B cell (primary cell): ENCODE results near the gene ZNF311. TPM values are rescaled to one million over a fixed set of nuclear protein-coding genes. Genes with fewer than 3 reads are reported as not detected.

Source experiments
- ATAC-seq: fragments of 200-7000 bp; cut with Tn5 transposase; one replicate; pipeline ENCODE4 v1.10.0; 2021; ENCODE audit warnings: low read depth, mild to moderate bottlenecking, moderate number of reproducible peaks, moderate library complexity
- CTCF ChIA-PET: fragments of 350-600 bp; sonication (Branson Sonifier 250); formaldehyde crosslinking; loops from one replicate; lab custom pipeline; 2021; ENCODE audit warnings: antibody characterized with exemption, inconsistent platforms; lab: Charles Lee
- POLR2A ChIA-PET: fragments of 350-600 bp; sonication (Branson Sonifier 250); formaldehyde crosslinking; loops from one replicate; lab custom pipeline; 2021; ENCODE audit warnings: antibody characterized with exemption; lab: Charles Lee
- DNase-seq: peaks from one replicate; pipeline ENCODE4 v3.0.0; 2013
- H2AFZ ChIP-seq: 2 replicates; pipeline ENCODE4 v1.6.1; 2012; ENCODE audit warnings: mild to moderate bottlenecking, low read depth, low read length; ENCODE audit not compliant: insufficient read depth, poor library complexity, severe bottlenecking
- H3K27ac ChIP-seq, 2 donors: 1 replicate in 1 of 2; 2 replicates in 1 of 2; pipeline ENCODE4 v1.5.1; 2012 to 2013; ENCODE audit warnings: low read length in 2 of 2, mild to moderate bottlenecking in 2 of 2, moderate library complexity in 1 of 2
- H3K27me3 ChIP-seq, 4 experiments: fragments of 200-600 bp in 1 of 4; sonication (generic) in 1 of 4; replicated peaks in 1 of 4; 1 replicate in 2 of 4; 2 replicates in 2 of 4; pipeline versions ENCODE4 v1.6.1 to v1.7.0; 2013 to 2016; ENCODE audit warnings: low read length in 3 of 4, mild to moderate bottlenecking in 2 of 4, mixed read lengths in 1 of 4, moderate library complexity in 1 of 4; ENCODE audit not compliant: insufficient read depth in 4 of 4, control insufficient read depth in 3 of 4; ENCODE audit errors: control extremely low read depth in 1 of 4
- H3K36me3 ChIP-seq, 2 experiments: replicated peaks in 1 of 2; 1 replicate in 1 of 2; 2 replicates in 1 of 2; pipeline versions ENCODE4 v1.6.1 to v1.7.1; 2013; ENCODE audit warnings: low read length in 1 of 2; ENCODE audit not compliant: insufficient read depth in 2 of 2, control insufficient read depth in 1 of 2; ENCODE audit errors: control extremely low read depth in 1 of 2, extremely low read depth in 1 of 2
- H3K4me1 ChIP-seq, 2 donors: fragments of 200-600 bp in 1 of 2; sonication (generic) in 1 of 2; 1 replicate in 1 of 2; 2 replicates in 1 of 2; pipeline versions ENCODE4 v1.5.1 to v1.6.1; 2013 to 2017; ENCODE audit warnings: low read length in 2 of 2; ENCODE audit not compliant: control insufficient read depth in 2 of 2, insufficient read depth in 2 of 2
- H3K4me2 ChIP-seq: replicated peaks from 2 replicates; pipeline ENCODE3; 2012; ENCODE audit warnings: mild to moderate bottlenecking, low read depth, low read length; ENCODE audit not compliant: poor library complexity, severe bottlenecking
- H3K4me3 ChIP-seq, 5 experiments: fragments of 200-600 bp in 1 of 5; sonication (generic) in 1 of 5; 1 replicate in 3 of 5; 2 replicates in 2 of 5; pipeline versions ENCODE4 v1.5.1 to v1.7.0; 2011 to 2016; ENCODE audit warnings: low read length in 4 of 5, mild to moderate bottlenecking in 4 of 5, low read depth in 2 of 5, control low read depth in 1 of 5, moderate library complexity in 1 of 5; ENCODE audit not compliant: insufficient read depth in 1 of 5; ENCODE audit errors: control extremely low read depth in 1 of 5, extremely low read depth in 1 of 5
- H3K79me2 ChIP-seq: fragments of 200-600 bp; sonication (generic); one replicate; pipeline ENCODE4 v1.6.0; 2016; ENCODE audit warnings: low read length; ENCODE audit not compliant: control insufficient read depth, insufficient read depth
- H3K9ac ChIP-seq: fragments of 200-600 bp; sonication (generic); 2 replicates; pipeline ENCODE4 v1.6.1; 2017; ENCODE audit warnings: mild to moderate bottlenecking, low read length, moderate library complexity
- H3K9me3 ChIP-seq, 3 donors: one replicate each; pipeline versions ENCODE4 v1.6.1 to v1.7.1; 2013; ENCODE audit warnings: low read length in 2 of 3; ENCODE audit not compliant: control insufficient read depth in 2 of 3, insufficient read depth in 1 of 3; ENCODE audit errors: control extremely low read depth in 1 of 3
- H4K20me1 ChIP-seq: 2 replicates; pipeline ENCODE4 v1.6.0; 2012; ENCODE audit warnings: mild to moderate bottlenecking, low read length; ENCODE audit not compliant: insufficient read depth, control insufficient read depth, poor library complexity, severe bottlenecking
- H3K27ac Mint-ChIP-seq: one replicate; pipeline ENCODE4 v1.8.0; 2021; ENCODE audit warnings: mixed read lengths
- H3K27me3 Mint-ChIP-seq: one replicate; pipeline ENCODE4 v1.8.0; 2021; ENCODE audit warnings: mixed read lengths
- H3K4me1 Mint-ChIP-seq: one replicate; pipeline ENCODE4 v1.8.0; 2021; ENCODE audit warnings: mixed read lengths
- H3K4me3 Mint-ChIP-seq: one replicate; pipeline ENCODE4 v1.8.0; 2021; ENCODE audit warnings: mixed read lengths
- H3K9me3 Mint-ChIP-seq: one replicate; pipeline ENCODE4 v1.8.0; 2022; ENCODE audit warnings: mixed read lengths; ENCODE audit not compliant: insufficient read depth
- EZH2 ChIP-seq: IDR thresholded peaks from 2 replicates; pipeline ENCODE4 v1.6.1; 2012; ENCODE audit warnings: borderline replicate concordance, low read depth, mild to moderate bottlenecking, moderate library complexity, low read length; ENCODE audit not compliant: insufficient read depth, poor library complexity, severe bottlenecking
- WGBS: methylation state at CpG from one replicate; pipeline ENCODE4 v1.1.5; 2013; ENCODE audit warnings: missing lambda C conversion rate; ENCODE audit not compliant: insufficient coverage; 5-methylcytosine and 5-hydroxymethylcytosine counted together
- intact Hi-C: fragments of 100-400 bp; cut with micrococcal nuclease; formaldehyde crosslinking; loops from one replicate; pipeline ENCODE4 v1.10.0; 2022
- polyA plus RNA-seq: library from polyadenylated mRNA; depleted of rRNA; stranded (reverse); fragments of >200 nt; gene quantifications from 2 replicates; pipeline ENCODE4 v1.2.3, GENCODE V29; 2012
- total RNA-seq, 2 donors: library from RNA; stranded (reverse); fragments of 120-200 nt in 1 of 2; gene quantifications; 1 replicate in 1 of 2; 2 replicates in 1 of 2; pipeline versions ENCODE4 v1.2.3 to v1.2.4, GENCODE V29; 2013 to 2022
- TF ChIP-seq, protein P1 (sequence below): fragments of 200-600 bp; IDR thresholded peaks from one replicate; pipeline ENCODE4 v1.8.0; 2022; ENCODE audit warnings: antibody characterized with exemption, mild to moderate bottlenecking

Gene ZNF311
- total and polyA plus RNA-seq, 2 donors (not counting 1 experiment from before 2014, with no cell fraction given): 0.17 TPM; not detected in 1

DNA sequence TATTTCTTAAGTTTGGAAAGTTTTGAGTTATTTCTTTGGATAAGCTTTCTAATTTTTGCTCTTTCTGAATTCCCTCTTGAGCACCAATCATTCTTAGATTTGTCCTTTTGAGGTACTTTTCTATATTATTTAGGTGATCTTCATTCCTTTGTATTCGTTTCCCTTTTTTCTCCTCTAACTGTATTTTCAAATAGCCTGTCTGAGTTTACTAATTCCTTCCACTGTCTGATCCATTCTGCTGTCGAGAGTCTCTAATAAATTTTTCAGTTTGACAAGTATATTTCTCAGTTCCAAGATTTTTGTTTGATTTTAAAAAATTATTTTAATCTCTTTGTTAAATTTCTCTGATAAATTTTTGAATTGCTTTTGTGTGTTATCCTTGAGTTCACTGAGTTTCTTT lies 16.3 kb upstream of the ZNF311 start:
- CTCF ChIA-PET: interaction anchor here (12.2 kb wide), 1 partner anchor 183 kb away, joined by 202 read pairs; no protein-coding TSS in a partner anchor
- DNase-seq (no peak), ATAC-seq (no peak)
- peaks cover 9% of the 10 kb centered on the region for H3K4me1 Mint-ChIP-seq
- peaks cover 5 to 8% of the 10 kb centered on the region in 2 donors for H3K4me1 ChIP-seq
- H3K27ac ChIP-seq: no peak overlapping the region
- H3K4me3 Mint-ChIP-seq: no peak overlapping the region
- no peaks in the 10 kb centered on the region for H3K9me3 Mint-ChIP-seq
- H3K4me3 ChIP-seq: no peak overlapping the region
- peaks cover 0 to 1% (median 0%) of the 10 kb centered on the region in 3 donors for H3K9me3 ChIP-seq
- intact Hi-C loops: no loop called here
- H3K27me3 ChIP-seq: peaks cover 0 to 19% (median 16%) of the 10 kb centered on the region in 4 experiments
- peaks cover 38% of the 10 kb centered on the region for H3K27me3 Mint-ChIP-seq
- no peak overlapping the region for H3K27ac Mint-ChIP-seq
- H3K79me2 ChIP-seq: no peaks in the 10 kb centered on the region
- no peak overlapping the region for H3K4me2 ChIP-seq
- no peaks in the 10 kb centered on the region for H4K20me1 ChIP-seq
- TF ChIP-seq, protein P1, sequence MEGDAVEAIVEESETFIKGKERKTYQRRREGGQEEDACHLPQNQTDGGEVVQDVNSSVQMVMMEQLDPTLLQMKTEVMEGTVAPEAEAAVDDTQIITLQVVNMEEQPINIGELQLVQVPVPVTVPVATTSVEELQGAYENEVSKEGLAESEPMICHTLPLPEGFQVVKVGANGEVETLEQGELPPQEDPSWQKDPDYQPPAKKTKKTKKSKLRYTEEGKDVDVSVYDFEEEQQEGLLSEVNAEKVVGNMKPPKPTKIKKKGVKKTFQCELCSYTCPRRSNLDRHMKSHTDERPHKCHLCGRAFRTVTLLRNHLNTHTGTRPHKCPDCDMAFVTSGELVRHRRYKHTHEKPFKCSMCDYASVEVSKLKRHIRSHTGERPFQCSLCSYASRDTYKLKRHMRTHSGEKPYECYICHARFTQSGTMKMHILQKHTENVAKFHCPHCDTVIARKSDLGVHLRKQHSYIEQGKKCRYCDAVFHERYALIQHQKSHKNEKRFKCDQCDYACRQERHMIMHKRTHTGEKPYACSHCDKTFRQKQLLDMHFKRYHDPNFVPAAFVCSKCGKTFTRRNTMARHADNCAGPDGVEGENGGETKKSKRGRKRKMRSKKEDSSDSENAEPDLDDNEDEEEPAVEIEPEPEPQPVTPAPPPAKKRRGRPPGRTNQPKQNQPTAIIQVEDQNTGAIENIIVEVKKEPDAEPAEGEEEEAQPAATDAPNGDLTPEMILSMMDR: no peak
- TF ChIP-seq EZH2: no peak
- H3K36me3 ChIP-seq: no peaks in the 10 kb centered on the region
- WGBS: no CpG with 5 or more reads among the region's 2 CpGs
- no peak overlapping the region for H2AFZ ChIP-seq
- POLR2A ChIA-PET: no interaction called here
- no peak overlapping the region for H3K9ac ChIP-seq

DNA sequence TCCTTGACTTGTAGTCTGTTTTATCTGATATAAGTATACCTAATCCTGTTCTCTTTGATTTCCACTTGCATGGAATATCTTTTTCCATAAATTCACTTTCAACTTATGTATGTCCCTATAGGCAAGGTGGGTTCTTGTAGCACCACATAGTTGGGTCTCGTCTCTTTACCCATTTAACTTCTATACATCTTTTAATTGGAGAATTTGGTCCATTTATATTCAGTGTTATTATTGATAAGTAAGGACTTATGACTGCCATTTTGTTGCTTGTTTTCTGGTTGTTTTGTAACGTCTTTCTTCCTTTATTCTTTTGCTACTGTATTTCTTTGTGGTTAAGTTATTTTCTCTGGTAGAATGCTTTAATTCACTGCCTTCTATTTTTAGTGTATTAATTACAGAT lies 14.5 kb upstream of the ZNF311 start:
- Histone ChIP-seq H3K4me2 (no peak overlapping the region), H3K27me3 (peaks cover 0 to 34% (median 22%) of the 10 kb centered on the region in 4 experiments), H3K9me3 (peaks cover 0 to 16% (median 3%) of the 10 kb centered on the region in 3 donors), H2AFZ (no peak overlapping the region), H4K20me1 (no peaks in the 10 kb centered on the region), H3K36me3 (no peaks in the 10 kb centered on the region), H3K79me2 (no peaks in the 10 kb centered on the region), H3K4me1 (peaks cover 11 to 14% of the 10 kb centered on the region in 2 donors), H3K4me3 (no peak overlapping the region), H3K27ac (no peak overlapping the region), H3K9ac (no peak overlapping the region)
- Mint-ChIP-seq H3K4me3 (no peak overlapping the region), H3K27me3 (peaks cover 39% of the 10 kb centered on the region), H3K27ac (no peak overlapping the region), H3K4me1 (peaks cover 16% of the 10 kb centered on the region), H3K9me3 (no peaks in the 10 kb centered on the region)
- no CpG with 5 or more reads among the region's 2 CpGs for WGBS
- CTCF ChIA-PET: interaction anchor here (12.2 kb wide), 1 partner anchor 181 kb away, joined by 202 read pairs; no protein-coding TSS in a partner anchor
- POLR2A ChIA-PET: no interaction called here
- TF ChIP-seq, protein P1: no peak
- no peak for TF ChIP-seq EZH2
- no peak for ATAC-seq
- DNase-seq: no peak
- intact Hi-C loops: loop anchor here (5.0 kb wide), 1 partner anchor 97 kb away; the partner anchor contains the start of gene TRIM27
